K562 (cell line): Measurements from ENCODE around the gene SDK1. TPM values are rescaled to one million over a fixed set of nuclear protein-coding genes. Genes with fewer than 3 reads are reported as not detected.

Experiments used
- ATAC-seq: fragments of 200-7000 bp; cut with Tn5 transposase; 3 replicates; pipeline ENCODE4 v1.9.1; 2020; ENCODE audit warnings: moderate library complexity
- BruUV-seq: library from RNA; stranded (reverse); fragments of 400-500 nt; replicated peaks from 2 replicates; lab custom pipeline; 2021; lab: Mats Ljungman, UMichigan
- CTCF ChIA-PET: fragments of 300-600 bp; formaldehyde crosslinking; extraction: SDS; loops from one replicate; lab custom pipeline; 2021; ENCODE audit warnings: low intra/inter-chr PET ratio; lab: Yijun Ruan, JAX
- POLR2A ChIA-PET: fragments of 300-600, 350-650 bp; sonication (Branson Sonifier 250); formaldehyde crosslinking; extraction: SDS; loops from one replicate; lab custom pipeline; 2021; ENCODE audit warnings: antibody characterized with exemption, inconsistent platforms; lab: Yijun Ruan, JAX
- DNase-seq, 4 experiments: peaks; one replicate each; pipeline versions ENCODE4 v3.0.0 to v3.0.0-alpha.2; 2011 to 2018; ENCODE audit warnings: low spot score in 3 of 4, mixed read lengths in 3 of 4; ENCODE audit errors: extremely low read depth in 1 of 4
- FAIRE-seq: peaks from 2 replicates; lab custom pipeline; 2011; peaks lifted over from hg19 to GRCh38; lab: Jason Lieb, UNC
- H2AFZ ChIP-seq: 2 replicates; pipeline ENCODE4 v1.6.0; 2011; ENCODE audit warnings: low read depth, low read length, control low read depth, inconsistent platforms
- H3K27ac ChIP-seq: fragments of 200-600 bp; 3 replicates; pipeline ENCODE4 v1.8.0; 2011; ENCODE audit warnings: low read depth, mild to moderate bottlenecking, control low read depth, inconsistent platforms, low read length, moderate library complexity, mixed read lengths; ENCODE audit errors: extremely low read depth
- H3K27me3 ChIP-seq, 2 experiments: fragments of 300-600 bp in 1 of 2; 2 replicates in 1 of 2; 3 replicates in 1 of 2; pipeline versions ENCODE4 v1.6.0 to v1.8.0; 2011; ENCODE audit warnings: inconsistent platforms in 2 of 2, low read length in 2 of 2, mild to moderate bottlenecking in 1 of 2, mixed read lengths in 1 of 2, moderate library complexity in 1 of 2; ENCODE audit not compliant: control insufficient read depth in 2 of 2, insufficient read depth in 2 of 2
- H3K36me3 ChIP-seq: fragments of 300-600 bp; 3 replicates; pipeline ENCODE4 v1.8.0; 2011; ENCODE audit warnings: mild to moderate bottlenecking, low read length, inconsistent platforms; ENCODE audit not compliant: control insufficient read depth, insufficient read depth
- H3K4me1 ChIP-seq, 2 experiments: fragments of 200-600 bp in 1 of 2; replicated peaks in 1 of 2; 2 replicates in 1 of 2; 3 replicates in 1 of 2; pipeline versions ENCODE4 v1.5.1 to v1.8.0; 2011; ENCODE audit warnings: inconsistent platforms in 2 of 2, low read length in 2 of 2, mild to moderate bottlenecking in 1 of 2, mixed read lengths in 1 of 2, moderate library complexity in 1 of 2; ENCODE audit not compliant: control insufficient read depth in 2 of 2, insufficient read depth in 2 of 2
- H3K4me2 ChIP-seq: 2 replicates; pipeline ENCODE4 v1.6.1; 2011; ENCODE audit warnings: low read length, control low read depth, inconsistent platforms, mixed read lengths; ENCODE audit not compliant: insufficient read depth
- H3K4me3 ChIP-seq: fragments of 200-600 bp; sonication (generic), shearing (Covaris generic); 2 replicates; pipeline ENCODE4 v1.5.1; 2016; ENCODE audit warnings: control low read depth, inconsistent platforms
- H3K79me2 ChIP-seq: fragments of 200-600 bp; 3 replicates; pipeline ENCODE4 v1.8.0; 2011; ENCODE audit warnings: low read length, inconsistent platforms; ENCODE audit not compliant: control insufficient read depth, insufficient read depth
- H3K9ac ChIP-seq, 2 experiments: 2 replicates each; pipeline versions ENCODE4 v1.6.0 to v1.6.1; 2011; ENCODE audit warnings: low read depth in 2 of 2, low read length in 2 of 2, control low read depth in 1 of 2, inconsistent platforms in 1 of 2, mild to moderate bottlenecking in 1 of 2, mixed read lengths in 1 of 2; ENCODE audit not compliant: insufficient read depth in 1 of 2
- H3K9me1 ChIP-seq: one replicate; pipeline ENCODE4 v1.6.0; 2011; ENCODE audit warnings: inconsistent platforms, mild to moderate bottlenecking, low read length, moderate library complexity; ENCODE audit not compliant: control insufficient read depth, insufficient read depth
- H3K9me3 ChIP-seq: replicated peaks from 2 replicates; pipeline ENCODE4 v1.5.1; 2011; ENCODE audit warnings: low read depth, low read length, inconsistent platforms; ENCODE audit not compliant: control insufficient read depth, insufficient read depth
- H4K20me1 ChIP-seq: replicated peaks from 2 replicates; pipeline ENCODE4 v1.6.1; 2011; ENCODE audit warnings: low read length, inconsistent platforms, mixed read lengths; ENCODE audit not compliant: control insufficient read depth, insufficient read depth
- ARHGAP35 ChIP-seq: fragments of 450-650 bp; IDR thresholded peaks from 2 replicates; pipeline ENCODE4 v1.6.1; 2018; ENCODE audit not compliant: partially characterized antibody
- ARID1B ChIP-seq: fragments of 450-650 bp; IDR thresholded peaks from 2 replicates; pipeline ENCODE4 v1.6.1; 2016; ENCODE audit warnings: antibody characterized with exemption, mild to moderate bottlenecking, inconsistent platforms
- ATF2 ChIP-seq: sonication (generic); formaldehyde crosslinking; IDR thresholded peaks from 2 replicates; pipeline ENCODE4 v1.8.1; 2022; ENCODE audit warnings: missing genetic modification reagents
- BDP1 ChIP-seq: IDR thresholded peaks from 3 replicates; pipeline ENCODE4 v1.6.1; 2011; ENCODE audit not compliant: insufficient read length, insufficient read depth
- BRF1 ChIP-seq: IDR thresholded peaks from 3 replicates; pipeline ENCODE4 v1.6.1; 2011; ENCODE audit warnings: borderline replicate concordance, mild to moderate bottlenecking; ENCODE audit not compliant: insufficient read length; ENCODE audit errors: extremely low read depth
- CBX1 ChIP-seq: sonication (generic); IDR thresholded peaks from 2 replicates; pipeline ENCODE4 v1.6.1; 2016; ENCODE audit warnings: antibody characterized with exemption, low read depth, mild to moderate bottlenecking
- DLX4 ChIP-seq: fragments of 250-450 bp; sonication (Bioruptor Pico); IDR thresholded peaks from 2 replicates; pipeline ENCODE4 v1.6.1; 2021; ENCODE audit warnings: mild to moderate bottlenecking
- FOXP1 ChIP-seq: sonication (generic); formaldehyde crosslinking; IDR thresholded peaks from 2 replicates; pipeline ENCODE4 v1.8.0; 2022; ENCODE audit warnings: mild to moderate bottlenecking, missing genetic modification reagents
- HDAC1 ChIP-seq, 2 experiments: fragments of 450-650 bp; IDR thresholded peaks; 2 replicates each; pipeline ENCODE4 v1.6.1; 2016 to 2017; ENCODE audit warnings: inconsistent platforms in 1 of 2, mild to moderate bottlenecking in 1 of 2, moderate library complexity in 1 of 2
- IFI16 ChIP-seq: fragments of 250-450 bp; sonication (Bioruptor Pico); IDR thresholded peaks from 2 replicates; pipeline ENCODE4 v2.1.2; 2022; ENCODE audit warnings: mild to moderate bottlenecking, inconsistent platforms
- MAFG ChIP-seq: fragments of 450-650 bp; conservative IDR thresholded peaks from 2 replicates; pipeline ENCODE4 v1.6.1; 2016; ENCODE audit warnings: missing genetic modification characterization, missing compliant biosample characterization
- NCOA1 ChIP-seq: fragments of 450-650 bp; IDR thresholded peaks from 2 replicates; pipeline ENCODE4 v1.6.1; 2016; ENCODE audit warnings: low read depth
- PHF20 ChIP-seq: fragments of 450-650 bp; IDR thresholded peaks from 2 replicates; pipeline ENCODE4 v1.6.1; 2018; ENCODE audit not compliant: partially characterized antibody
- PREB ChIP-seq: sonication (generic); formaldehyde crosslinking; IDR thresholded peaks from 2 replicates; pipeline ENCODE4 v1.8.1; 2023; ENCODE audit warnings: mild to moderate bottlenecking, missing genetic modification reagents
- TAL1 ChIP-seq: fragments of 450-650 bp; IDR thresholded peaks from 2 replicates; pipeline ENCODE4 v1.6.1; 2016; ENCODE audit warnings: mild to moderate bottlenecking
- ZFP91 ChIP-seq: sonication (generic); formaldehyde crosslinking; IDR thresholded peaks from 2 replicates; pipeline ENCODE4 v1.8.0; 2022; ENCODE audit warnings: mild to moderate bottlenecking, missing genetic modification reagents
- ZNF232 ChIP-seq: sonication (generic); formaldehyde crosslinking; IDR thresholded peaks from 2 replicates; pipeline ENCODE4 v1.8.0; 2022; ENCODE audit warnings: mild to moderate bottlenecking, missing genetic modification reagents
- ZNF77 ChIP-seq: fragments of 250-450 bp; sonication (Bioruptor Pico); IDR thresholded peaks from 2 replicates; pipeline ENCODE4 v1.5.0; 2020
- ZNF830 ChIP-seq: fragments of 250-450 bp; sonication (Bioruptor Pico); IDR thresholded peaks from 2 replicates; pipeline ENCODE4 v1.5.0; 2021; ENCODE audit warnings: mild to moderate bottlenecking
- WGBS: fragments of 100-300 bp; shearing (Covaris generic); methylation state at CpG from one replicate; pipeline ENCODE4 v1.1.6; 2016; ENCODE audit warnings: low coverage, mixed read lengths; ENCODE audit not compliant: insufficient coverage; ENCODE audit errors: missing lambda C conversion rate; 5-methylcytosine and 5-hydroxymethylcytosine counted together
- in situ Hi-C: fragments of 300-500 bp; cut with MboI; formaldehyde crosslinking; loops from 4 replicates; pipeline ENCODE4 v1.15.0; 2018; ENCODE audit warnings: inconsistent platforms, mixed read lengths
- intact Hi-C: fragments of 100-400 bp; cut with micrococcal nuclease; formaldehyde crosslinking; loops from 2 replicates; pipeline ENCODE4 v1.14.2; 2022
- polyA plus RNA-seq, 8 experiments: library from polyadenylated mRNA; depleted of rRNA in 4 of 8; stranded (reverse) in 5 of 8; unstranded in 3 of 8; fragments of >200 nt; fragmentation: Nextera tagmentation in 2 of 8; fragmentation: Illumina TruSeq in 1 of 8; extraction: Ambion mirVana in 2 of 8; extraction: Trizol in 1 of 8; gene quantifications; 2 replicates each; pipeline versions ENCODE4 v1.2.1 to v1.2.3, GENCODE V29; 2011 to 2014; ENCODE audit warnings: inconsistent platforms in 1 of 8, missing spikeins in 1 of 8
- total RNA-seq, 7 experiments: library from RNA; depleted of rRNA in 6 of 7; stranded (reverse); fragments of >200 nt in 6 of 7; fragmentation: Illumina TruSeq in 2 of 7; extraction: Trizol in 2 of 7; gene quantifications; 2 replicates each; pipeline versions ENCODE4 v1.2.1 to v1.2.3, GENCODE V29; 2011 to 2021; ENCODE audit warnings: low replicate concordance in 1 of 7
- TF ChIP-seq, protein P1 (sequence below): fragments of 250-450 bp; sonication (Bioruptor Pico); IDR thresholded peaks from 2 replicates; pipeline ENCODE4 v1.9.0; 2021; ENCODE audit warnings: mild to moderate bottlenecking

SDK1 gene
- total and polyA plus RNA-seq, 9 of the 15 experiments (the other 6 are each of a cell fraction or from before 2014, with no cell fraction given): 0.16 TPM; not detected in 8

DNA sequence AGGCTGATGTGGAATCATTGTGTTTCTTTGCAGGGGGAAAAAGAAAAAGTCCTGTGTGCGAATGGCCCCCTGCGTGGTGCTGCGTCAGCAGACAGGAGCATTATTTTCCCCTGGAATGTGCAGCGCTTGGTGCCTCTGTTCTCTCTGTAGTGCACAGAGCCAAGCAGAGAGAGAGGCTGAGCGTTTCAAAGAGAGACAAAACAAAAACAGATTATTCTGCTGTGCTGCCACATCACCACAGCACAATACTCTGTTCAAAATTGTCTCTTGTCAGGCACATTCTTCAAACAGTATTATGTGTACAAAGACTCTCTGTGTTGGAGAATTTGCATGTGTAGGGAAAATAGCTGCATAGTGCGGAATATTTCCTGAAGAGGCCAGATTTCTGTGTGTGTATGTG is 609.0 kb downstream of the SDK1 start:
- no peak for FAIRE-seq
- H3K79me2 ChIP-seq: no peaks in the 10 kb centered on the region
- 2% methylated on average over 6 of the region's 6 CpGs for WGBS
- H3K36me3 ChIP-seq: no peaks in the 10 kb centered on the region
- in situ Hi-C loops (no loop called here), intact Hi-C loops (no loop called here)
- H3K4me2 ChIP-seq: no peak overlapping the region
- H4K20me1 ChIP-seq: no peaks in the 10 kb centered on the region
- ChIA-PET CTCF (no interaction called here), POLR2A (interaction anchor here (0.6 to 0.7 kb wide), 2 partner anchors 35 to 241 kb away, joined by 3 to 4 read pairs; no protein-coding TSS in a partner anchor)
- H2AFZ ChIP-seq: no peak overlapping the region
- H3K9me3 ChIP-seq: no peaks in the 10 kb centered on the region
- no peaks in the 10 kb centered on the region for H3K4me1 ChIP-seq
- H3K9ac ChIP-seq: no peak overlapping the region
- no peak for ATAC-seq
- no peak for DNase-seq
- no peak overlapping the region for H3K27ac ChIP-seq
- TF ChIP-seq PREB (CRISPR knock-in tag) (no peak), TAL1 (no peak), ZNF232 (CRISPR knock-in tag) (no peak), CBX1 (no peak), BRF1 (no peak), PHF20 (no peak), BDP1 (no peak), ARID1B (no peak), NCOA1 (no peak), ZNF830 (CRISPR knock-in tag) (no peak), MAFG (tag) (no peak), IFI16 (CRISPR knock-in tag) (no peak), ARHGAP35 (no peak), ZFP91 (CRISPR knock-in tag) (no peak), HDAC1 (IDR thresholded peaks at IDR 0.05) (no peak), FOXP1 (CRISPR knock-in tag) (no peak), ZNF77 (no peak), ATF2 (CRISPR knock-in tag) (no peak), DLX4 (CRISPR knock-in tag) (no peak)
- TF ChIP-seq, protein P1, sequence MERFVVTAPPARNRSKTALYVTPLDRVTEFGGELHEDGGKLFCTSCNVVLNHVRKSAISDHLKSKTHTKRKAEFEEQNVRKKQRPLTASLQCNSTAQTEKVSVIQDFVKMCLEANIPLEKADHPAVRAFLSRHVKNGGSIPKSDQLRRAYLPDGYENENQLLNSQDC (CRISPR knock-in tag): no peak
- peaks cover 5 to 34% of the 10 kb centered on the region in 2 experiments; a peak in 4 of 5 replicates for H3K27me3 ChIP-seq
- H3K9me1 ChIP-seq: no peaks in the 10 kb centered on the region
- no peak overlapping the region for H3K4me3 ChIP-seq
- no TSS peak for BruUV-seq
